GM12873 (cell line): ENCODE data around the gene ZNF678.

Experiments used
- TF ChIP-seq, protein P1 (sequence below): IDR thresholded peaks from 2 replicates; pipeline ENCODE4 v1.5.1; 2012; ENCODE audit warnings: low read depth, mild to moderate bottlenecking, moderate library complexity, low read length, control low read depth; ENCODE audit not compliant: insufficient read depth; ENCODE audit errors: missing control alignments

ZNF678 gene

GRCh38 chr1:227586733-227587132, 23.4 kb downstream of the ZNF678 start:
- TF ChIP-seq, protein P1, sequence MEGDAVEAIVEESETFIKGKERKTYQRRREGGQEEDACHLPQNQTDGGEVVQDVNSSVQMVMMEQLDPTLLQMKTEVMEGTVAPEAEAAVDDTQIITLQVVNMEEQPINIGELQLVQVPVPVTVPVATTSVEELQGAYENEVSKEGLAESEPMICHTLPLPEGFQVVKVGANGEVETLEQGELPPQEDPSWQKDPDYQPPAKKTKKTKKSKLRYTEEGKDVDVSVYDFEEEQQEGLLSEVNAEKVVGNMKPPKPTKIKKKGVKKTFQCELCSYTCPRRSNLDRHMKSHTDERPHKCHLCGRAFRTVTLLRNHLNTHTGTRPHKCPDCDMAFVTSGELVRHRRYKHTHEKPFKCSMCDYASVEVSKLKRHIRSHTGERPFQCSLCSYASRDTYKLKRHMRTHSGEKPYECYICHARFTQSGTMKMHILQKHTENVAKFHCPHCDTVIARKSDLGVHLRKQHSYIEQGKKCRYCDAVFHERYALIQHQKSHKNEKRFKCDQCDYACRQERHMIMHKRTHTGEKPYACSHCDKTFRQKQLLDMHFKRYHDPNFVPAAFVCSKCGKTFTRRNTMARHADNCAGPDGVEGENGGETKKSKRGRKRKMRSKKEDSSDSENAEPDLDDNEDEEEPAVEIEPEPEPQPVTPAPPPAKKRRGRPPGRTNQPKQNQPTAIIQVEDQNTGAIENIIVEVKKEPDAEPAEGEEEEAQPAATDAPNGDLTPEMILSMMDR, result no peak

DNA sequence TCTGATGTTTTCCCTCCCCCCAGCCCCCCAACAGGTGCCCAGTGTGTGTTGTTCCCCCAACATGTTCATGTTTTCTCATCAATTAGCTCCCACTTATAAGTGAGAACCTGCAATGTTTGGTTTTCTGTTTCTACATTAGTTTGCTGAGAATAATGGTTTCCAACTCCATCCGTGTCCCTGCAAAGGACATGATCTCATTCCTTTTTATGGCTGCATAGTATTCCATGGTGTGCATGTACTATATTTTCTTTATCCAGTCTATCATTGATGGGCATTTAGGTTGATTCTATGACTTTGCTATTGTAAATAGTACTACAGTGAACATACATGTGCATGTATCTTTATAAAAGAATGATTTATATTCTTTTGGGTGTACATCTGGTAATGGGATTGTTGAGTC, 24.6 kb downstream of the ZNF678 start:
- TF ChIP-seq, protein P1, result no peak

DNA sequence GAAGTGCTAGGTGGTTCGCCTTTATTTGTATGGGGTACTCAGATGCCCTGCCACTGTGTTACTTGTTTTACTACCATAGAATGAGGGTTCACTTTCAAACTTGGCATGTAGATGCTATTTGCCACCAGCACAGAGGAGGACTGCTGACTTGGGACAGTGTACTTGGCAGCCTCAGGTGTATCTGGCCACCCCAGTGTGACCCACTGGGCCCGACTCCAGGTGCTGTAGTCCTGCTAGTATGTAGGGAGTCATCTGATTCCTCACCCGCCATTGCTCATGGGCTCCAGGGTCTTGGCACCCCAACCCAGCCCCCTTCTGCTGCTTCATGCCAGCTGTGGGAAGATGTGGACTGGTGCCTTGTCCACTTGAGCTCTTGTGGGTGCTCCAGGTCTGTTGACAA, 40.0 kb downstream of the ZNF678 start:
- TF ChIP-seq, protein P1, result no peak

DNA sequence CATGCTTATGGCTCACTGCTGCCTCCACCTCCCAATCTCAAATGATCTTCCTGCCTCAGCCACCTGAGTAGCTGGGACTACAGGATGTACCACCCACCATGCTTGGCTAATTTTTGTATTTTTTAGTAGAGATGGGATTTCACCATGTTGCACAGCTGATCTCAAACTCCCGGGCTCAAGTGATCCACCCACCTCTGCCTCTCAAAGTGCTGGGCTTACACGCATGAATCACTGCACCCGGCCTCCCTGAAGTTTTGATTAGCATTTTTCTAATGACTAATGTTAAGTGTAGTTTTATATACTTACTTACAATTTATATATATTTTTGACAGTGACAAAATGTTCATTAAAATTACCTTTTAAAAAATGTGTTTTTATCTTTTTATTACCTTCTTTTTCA, 41.1 kb downstream of the ZNF678 start:
- TF ChIP-seq, protein P1, result no peak

DNA sequence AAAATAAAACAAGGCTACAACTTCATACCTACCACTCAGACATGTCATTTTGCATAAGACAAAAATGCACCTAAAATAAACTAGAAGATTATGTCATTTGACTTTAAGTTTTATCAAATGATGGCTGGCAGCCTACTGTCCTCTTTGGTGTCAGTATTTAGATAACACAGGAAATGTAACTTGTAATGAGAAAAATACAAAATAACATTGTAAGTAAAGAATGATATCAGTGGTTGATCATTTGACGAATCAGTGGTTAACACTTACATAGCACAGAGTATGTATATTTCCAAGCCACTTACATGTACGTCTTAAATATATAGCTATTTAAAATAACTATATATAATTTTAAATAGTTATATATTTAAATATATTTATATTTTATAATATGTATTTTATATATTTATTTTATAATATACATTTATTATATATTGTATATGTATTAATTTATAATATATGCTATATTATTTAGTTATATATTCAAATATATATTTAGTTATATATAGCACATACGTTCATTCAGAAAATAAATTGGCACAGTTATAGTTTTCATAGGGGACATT, 44.1 kb downstream of the ZNF678 start:
- TF ChIP-seq, protein P1, result no peak

- TF ChIP-seq, protein P1, result no peak
Measured at GRCh38 chr1:227612658-227613057, 49.3 kb downstream of the ZNF678 start.

GRCh38 chr1:227613526-227613925, 50.2 kb downstream of the ZNF678 start:
- TF ChIP-seq, protein P1, result no peak
